Stimulated activated CD4-positive, alpha-beta T cell treated with anti-CD3 and anti-CD28 coated beads, Interleukin-15, amount 100 ng/mL, for 24 hours (primary cell): ENCODE results near the gene BPTF.
"Not testable (repeated sequence)": the region's sequence is repeated elsewhere in the genome, so short reads cannot be mapped to it uniquely, and the experiment has no call there.

Source experiments
- DNase-seq: peaks from one replicate; pipeline ENCODE4 v3.0.0-alpha.2; 2020

Gene BPTF, protein sequence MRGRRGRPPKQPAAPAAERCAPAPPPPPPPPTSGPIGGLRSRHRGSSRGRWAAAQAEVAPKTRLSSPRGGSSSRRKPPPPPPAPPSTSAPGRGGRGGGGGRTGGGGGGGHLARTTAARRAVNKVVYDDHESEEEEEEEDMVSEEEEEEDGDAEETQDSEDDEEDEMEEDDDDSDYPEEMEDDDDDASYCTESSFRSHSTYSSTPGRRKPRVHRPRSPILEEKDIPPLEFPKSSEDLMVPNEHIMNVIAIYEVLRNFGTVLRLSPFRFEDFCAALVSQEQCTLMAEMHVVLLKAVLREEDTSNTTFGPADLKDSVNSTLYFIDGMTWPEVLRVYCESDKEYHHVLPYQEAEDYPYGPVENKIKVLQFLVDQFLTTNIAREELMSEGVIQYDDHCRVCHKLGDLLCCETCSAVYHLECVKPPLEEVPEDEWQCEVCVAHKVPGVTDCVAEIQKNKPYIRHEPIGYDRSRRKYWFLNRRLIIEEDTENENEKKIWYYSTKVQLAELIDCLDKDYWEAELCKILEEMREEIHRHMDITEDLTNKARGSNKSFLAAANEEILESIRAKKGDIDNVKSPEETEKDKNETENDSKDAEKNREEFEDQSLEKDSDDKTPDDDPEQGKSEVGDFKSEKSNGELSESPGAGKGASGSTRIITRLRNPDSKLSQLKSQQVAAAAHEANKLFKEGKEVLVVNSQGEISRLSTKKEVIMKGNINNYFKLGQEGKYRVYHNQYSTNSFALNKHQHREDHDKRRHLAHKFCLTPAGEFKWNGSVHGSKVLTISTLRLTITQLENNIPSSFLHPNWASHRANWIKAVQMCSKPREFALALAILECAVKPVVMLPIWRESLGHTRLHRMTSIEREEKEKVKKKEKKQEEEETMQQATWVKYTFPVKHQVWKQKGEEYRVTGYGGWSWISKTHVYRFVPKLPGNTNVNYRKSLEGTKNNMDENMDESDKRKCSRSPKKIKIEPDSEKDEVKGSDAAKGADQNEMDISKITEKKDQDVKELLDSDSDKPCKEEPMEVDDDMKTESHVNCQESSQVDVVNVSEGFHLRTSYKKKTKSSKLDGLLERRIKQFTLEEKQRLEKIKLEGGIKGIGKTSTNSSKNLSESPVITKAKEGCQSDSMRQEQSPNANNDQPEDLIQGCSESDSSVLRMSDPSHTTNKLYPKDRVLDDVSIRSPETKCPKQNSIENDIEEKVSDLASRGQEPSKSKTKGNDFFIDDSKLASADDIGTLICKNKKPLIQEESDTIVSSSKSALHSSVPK (N-terminal part only)

DNA sequence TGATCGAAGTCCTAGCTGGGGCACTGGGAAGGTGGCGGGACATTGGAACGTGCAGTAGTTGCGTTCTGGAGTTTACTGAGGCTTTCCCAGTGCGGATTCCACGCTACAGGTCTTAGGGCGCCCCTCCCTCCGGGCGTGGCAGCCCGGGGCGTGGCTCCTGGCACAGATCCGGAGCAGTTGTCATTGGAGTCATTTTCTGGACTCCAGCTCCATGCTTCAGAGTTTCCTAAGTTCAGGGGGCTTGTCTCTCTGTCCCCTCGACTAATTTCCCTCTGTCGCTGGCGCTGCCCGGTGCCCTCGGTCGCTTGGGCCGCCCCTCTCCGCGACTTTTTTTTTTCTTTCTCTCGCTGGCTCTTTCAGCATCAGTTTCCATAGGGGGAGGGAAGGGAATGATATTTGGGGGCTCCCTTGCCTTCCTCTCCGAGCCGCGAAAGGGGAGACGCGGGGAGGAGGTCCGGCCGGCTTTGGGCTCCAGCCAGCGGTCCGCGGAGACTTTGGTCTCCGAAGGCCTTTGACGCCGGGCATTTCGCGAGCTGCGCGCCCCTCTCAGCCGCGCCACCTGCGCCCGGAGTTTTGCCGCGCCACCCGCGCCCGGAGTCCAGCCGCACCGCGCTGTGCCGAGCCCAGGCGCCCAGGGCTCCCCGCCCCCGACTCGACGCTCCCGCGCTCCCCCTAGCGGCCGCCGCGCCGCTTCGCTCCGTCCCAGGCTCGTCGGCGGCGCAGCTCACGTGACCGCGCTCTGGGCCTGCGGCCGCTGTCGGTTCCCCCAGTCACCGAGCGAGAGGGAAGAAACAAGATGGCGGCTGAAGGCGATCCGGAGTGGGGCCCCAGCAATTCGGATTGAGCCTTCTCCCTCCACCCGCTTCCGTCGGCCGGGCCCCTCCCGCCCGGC lies at the start of gene BPTF:
BPTF (plus strand) TSS at position 769 of the 892 bp plus-strand sequence. CDS start 222 bp downstream, outside the sequence.
- peak; percentile 93 for DNase-seq

DNA sequence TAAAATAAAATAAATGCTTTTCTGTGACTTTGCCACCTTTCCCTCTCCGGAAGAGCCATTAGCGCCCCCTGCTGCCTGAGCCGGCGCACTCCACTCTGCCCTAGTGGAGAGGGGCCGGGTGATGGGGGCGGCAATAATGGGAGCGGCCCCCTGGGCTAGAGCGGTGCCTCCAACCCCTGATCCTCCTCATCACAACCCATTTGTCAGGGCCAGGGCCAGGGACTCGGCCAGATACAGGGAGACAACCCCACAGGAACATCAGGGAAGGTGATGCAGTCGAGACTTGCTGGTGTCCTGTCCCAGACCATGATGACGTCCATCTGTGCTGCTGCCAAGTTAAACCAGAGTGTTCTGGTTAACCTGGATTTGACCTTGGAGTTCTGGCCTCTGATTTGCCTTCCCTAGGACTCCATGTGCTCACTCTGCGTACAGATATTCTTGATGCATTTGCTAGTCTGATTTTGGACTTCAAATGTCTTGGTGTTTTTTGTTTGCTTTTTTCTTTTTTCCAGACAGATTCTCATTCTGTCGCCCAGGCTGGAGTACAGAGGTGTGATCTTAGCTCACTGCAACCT lies 46.1 kb upstream of the BPTF start:
- DNase-seq, result peak; percentile 39

DNA sequence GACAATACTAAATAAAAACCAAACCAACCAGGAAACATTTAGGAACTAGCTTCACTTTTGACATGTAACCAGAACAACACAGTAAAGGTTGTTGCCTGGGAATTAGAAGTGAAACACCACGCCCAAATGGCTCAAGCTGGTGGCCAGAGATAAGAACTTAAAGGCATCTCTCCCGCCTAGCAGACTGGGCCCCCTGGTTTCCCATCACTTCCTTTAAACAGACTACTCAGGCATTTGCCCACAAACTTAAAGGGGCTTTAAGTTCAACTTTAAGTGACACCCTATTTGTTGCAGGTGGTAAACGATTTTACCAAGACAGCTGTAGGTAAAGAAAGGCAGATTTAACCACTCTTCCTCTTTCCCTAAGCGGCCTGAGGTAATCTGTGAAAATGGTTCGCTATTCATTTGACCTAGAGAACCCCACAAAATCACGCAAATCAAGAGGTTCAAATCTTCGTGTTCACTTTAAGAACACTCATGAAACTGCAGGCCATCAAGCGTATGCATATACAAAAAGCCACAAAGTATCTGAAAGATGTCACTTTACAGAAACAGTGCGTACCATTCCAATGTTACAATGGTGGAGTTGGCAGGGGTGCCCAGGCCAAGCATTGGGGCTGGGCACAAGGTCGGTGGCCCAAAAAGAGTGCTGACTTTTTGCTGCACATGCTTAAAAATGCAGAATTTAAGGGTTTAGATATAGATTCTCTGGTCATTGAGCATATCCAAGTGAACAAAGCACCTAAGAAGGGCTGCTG lies 40.8 kb upstream of the BPTF start:
- DNase-seq, result no peak

DNA sequence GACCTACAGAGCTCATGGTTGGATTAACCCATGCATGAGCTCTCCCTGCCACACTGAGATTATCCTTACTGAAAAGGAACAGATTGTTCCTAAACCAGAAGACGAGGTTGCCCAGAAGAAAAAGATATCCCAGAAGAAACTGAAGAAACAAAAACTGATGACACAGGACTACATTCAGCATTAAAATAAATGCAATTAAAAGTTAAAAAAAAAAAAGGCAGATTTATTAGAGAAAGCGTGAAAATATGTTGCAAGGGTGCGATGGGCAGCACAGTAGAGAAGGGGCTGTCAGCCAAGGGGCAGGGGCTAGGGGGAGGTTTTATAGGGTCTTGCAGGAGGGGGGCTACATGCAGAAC lies 40.2 kb upstream of the BPTF start:
- DNase-seq, result no peak

DNA sequence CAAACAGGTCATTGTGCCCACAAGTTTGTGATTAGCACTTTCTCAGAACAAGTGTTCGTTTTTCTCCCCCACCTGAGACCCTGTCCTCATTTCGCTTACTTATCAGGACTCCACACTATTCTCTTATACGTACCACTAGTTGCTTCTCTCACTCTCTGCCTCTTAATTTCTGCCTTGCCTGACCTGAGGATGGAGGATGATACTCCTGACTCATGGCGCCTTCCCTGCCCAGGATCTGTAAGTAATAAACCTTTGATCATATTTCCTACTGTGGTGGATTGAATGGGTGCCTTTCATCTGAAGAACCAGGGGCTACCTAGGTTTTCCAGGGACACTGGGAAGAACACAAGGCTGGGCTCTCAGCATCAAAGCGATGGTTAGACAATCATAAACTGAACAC lies 39.8 kb upstream of the BPTF start:
- DNase-seq, result no peak

DNA sequence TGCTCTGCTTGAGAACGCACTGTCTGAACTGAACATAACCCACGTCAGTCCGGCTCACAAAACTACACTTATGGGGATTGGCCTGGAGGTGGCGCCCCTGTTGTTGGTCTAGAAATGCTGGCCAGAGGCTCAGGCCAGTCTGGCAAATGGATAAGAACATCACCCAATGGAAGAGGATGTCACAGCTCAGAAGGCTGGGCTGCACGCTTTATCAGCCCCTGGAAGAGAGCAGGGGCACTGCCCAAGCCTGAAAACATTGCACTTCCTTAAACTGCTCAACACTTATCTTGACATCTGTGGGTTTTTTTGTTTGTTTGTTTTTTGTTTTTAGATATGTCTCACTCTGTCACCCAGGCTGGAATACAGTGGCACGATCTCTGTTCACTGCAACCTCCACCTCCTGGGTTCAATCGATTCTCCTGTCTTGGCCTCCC lies 24.8 kb upstream of the BPTF start:
- peak; percentile 69 for DNase-seq

DNA sequence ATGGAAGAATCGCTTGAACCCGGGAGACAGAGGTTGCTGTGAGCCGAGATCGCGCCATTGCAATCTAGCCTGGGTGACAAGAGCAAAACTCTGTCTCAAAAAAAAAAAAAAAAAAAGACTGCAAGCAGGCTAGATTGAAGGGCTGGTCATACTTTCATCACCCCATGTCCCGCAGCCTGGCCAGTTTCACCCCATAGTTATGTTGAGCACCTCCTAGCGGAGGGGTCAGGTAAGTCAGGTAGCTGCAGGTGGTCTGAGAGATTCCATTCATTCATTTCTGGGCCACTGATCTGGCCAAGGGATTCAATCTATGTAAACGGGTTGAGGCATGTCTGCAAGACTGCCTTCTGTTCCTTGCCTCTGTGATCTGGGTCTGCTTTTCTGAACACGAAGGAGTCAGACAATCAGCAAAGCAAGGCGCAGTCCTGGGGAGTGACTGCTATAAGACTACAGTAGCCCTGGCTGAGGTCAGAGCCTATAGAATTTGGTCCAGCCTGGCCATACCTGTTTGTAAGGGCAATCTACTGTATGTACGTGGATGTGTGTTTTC lies 23.6 kb upstream of the BPTF start:
- no peak for DNase-seq

DNA sequence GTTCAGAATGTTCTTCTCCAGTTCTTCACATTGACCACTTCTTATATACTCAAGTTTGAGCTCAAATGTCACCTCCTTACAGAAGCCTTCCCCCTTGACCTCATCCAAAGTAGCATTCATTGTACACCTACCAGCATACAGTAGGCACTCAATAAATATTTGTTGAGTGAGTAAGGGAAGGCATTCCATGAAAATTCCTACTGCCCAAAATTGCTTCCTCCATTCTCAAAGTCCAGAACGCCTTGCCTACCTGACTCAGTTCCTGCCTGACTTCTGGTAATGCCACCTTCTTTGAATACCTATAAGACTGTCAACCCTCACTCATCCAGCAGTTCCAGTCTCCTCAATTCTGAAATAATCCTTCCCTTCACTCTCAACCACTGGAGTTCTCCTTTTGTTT lies 14.8 kb upstream of the BPTF start:
- no peak for DNase-seq

DNA sequence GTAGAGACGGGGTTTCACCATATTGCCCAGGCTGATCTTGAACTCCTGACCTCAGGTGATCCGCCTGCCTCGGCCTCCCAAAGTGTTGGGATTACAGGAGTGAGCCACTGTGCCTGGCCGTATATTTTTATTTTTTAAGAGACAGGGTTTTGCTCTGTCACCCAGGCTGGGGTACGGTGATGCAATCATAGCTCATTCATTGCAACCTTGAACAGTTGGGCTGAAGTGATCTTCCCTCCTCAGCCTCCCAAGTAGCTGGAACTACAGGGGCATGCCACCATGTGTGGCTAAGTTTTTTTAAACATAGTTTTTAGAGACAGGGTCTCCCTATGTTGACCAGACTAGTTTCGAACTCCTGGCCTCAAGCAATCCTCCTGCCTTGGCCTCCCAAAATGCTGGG lies 12.9 kb upstream of the BPTF start:
- DNase-seq, result not testable (repeated sequence)

DNA sequence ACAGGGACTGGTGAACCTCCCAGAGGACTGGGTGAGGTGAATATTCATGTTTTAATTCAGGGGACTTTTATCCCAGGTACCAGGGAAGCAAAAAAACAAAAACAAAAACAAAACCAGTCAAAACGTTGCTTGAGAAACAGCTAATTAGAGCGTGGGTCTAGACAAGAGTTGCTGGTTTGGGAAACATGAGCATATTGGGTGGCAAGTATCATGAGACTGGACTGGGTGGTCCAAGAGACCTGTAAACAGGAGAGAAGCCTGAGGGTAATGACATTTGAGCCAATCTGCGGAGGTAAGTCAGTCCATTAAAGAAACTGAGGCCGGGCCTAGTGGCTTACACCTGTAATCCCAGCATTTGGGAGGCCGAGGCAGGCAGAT lies 11.5 kb upstream of the BPTF start:
- no peak for DNase-seq

DNA sequence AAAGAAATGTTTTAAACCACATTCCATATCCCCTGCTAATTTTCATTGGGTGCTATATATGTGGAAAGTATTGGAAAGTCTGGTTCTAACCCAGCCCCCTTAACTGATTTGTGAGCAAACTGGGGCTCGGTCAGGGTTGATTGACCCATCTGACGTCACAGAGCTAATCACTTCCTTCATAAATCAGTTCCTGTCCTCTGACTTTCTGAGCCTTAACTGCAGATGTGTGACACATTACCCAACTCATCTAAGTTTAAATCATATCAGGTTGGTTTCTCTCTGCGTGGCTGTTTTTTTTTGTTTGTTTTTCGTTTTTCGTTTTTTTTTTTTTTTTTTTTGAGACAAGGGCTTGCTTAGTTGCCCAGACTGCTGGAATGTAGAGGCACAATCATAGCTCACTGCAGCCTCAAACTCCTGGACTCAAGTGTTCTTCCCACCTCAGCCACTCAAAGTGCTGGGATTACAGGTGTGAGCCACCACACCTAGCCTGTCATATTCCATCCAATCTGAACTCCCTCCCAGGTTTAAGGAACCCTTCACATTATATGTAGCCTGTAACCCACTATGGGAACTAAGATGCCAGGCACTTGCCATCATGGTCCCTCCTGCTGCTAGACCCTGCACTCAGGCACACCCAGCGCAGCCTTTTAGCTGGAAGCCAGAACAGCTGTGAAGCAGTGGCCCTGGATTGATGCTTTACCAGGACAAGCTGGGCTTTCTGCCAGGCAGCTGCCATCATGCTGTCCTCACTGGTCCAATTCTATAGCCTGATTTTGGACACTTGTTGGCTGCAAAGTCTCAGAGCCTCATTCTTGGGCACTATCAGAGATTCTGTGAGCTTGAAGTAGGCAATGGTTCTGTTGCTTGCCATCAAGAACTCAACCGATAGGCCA lies 6.9 kb upstream of the BPTF start:
- no peak for DNase-seq

DNA sequence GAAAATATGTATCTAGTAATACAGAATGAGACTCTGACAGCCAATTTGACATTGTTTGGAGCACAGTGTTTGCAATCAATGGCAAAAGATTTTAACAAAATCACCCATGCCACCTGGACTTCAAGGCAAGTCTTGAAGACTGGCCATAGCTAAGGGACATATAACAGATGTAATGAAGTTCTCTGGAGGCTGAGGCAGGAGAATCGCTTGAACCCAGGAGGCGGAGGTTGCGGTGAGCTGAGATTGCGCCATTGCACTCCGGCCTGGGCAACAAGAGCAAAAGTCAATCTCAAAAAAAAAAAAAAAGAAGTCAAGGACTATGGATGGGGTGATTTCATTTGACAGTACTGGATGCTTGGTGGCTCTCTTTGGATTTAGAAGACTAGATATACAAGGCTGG lies 5.6 kb upstream of the BPTF start:
- no peak for DNase-seq

DNA sequence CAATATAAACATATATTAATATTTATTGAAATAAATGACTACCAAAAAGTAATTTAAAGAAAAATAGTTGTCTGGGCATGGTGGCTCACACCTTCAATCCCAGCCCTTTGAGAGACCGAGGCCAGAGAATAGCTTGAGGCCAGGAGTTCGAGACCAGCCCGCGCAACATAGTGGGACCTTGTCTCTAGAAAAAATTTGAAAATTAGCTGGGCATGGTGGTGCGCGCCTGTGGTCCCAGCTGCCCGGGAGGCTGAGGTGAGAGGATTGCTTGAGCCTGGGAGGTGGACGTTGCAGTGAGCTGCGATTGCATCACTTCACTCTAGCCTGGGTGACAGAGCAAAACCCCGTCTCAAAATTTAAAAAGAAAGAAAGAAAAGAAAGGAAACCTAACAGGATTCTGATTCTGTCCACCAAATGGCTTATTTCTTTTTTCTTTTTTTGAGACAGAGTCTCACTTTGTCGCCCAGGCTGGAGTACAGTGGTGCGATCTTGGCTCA lies 3.4 kb upstream of the BPTF start:
- DNase-seq, result no peak

DNA sequence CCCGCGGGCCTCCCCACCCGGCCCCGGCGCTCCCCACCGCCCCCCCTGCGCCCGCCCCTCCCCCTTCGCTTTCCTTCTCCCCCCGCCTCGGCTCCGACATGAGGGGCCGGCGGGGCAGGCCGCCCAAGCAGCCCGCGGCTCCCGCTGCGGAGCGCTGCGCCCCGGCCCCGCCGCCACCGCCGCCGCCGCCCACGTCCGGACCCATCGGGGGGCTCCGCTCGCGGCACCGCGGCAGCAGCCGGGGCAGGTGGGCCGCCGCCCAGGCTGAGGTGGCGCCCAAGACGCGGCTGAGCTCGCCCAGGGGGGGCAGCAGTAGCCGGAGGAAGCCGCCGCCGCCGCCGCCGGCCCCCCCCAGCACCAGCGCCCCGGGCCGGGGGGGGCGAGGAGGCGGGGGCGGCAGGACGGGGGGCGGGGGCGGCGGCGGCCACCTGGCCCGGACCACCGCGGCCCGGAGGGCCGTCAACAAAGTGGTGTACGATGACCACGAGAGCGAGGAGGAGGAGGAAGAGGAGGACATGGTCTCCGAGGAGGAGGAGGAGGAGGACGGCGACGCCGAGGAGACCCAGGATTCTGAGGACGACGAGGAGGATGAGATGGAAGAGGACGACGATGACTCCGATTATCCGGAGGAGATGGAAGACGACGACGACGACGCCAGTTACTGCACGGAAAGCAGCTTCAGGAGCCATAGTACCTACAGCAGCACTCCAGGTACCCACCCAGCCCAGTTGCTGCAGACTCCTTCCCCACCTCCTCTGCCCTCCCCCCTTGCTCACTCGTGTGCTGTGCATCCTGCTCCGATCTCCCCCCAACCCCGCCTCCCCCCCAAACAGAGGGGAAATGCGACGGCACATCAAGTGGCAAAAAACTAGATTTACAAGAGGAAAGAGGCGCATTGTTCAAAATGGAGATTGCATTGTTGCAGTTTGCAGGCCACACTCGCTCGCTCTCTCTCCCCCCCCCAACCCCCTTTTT lies 611 bp downstream of the BPTF start:
- peak; percentile 54 for DNase-seq

DNA sequence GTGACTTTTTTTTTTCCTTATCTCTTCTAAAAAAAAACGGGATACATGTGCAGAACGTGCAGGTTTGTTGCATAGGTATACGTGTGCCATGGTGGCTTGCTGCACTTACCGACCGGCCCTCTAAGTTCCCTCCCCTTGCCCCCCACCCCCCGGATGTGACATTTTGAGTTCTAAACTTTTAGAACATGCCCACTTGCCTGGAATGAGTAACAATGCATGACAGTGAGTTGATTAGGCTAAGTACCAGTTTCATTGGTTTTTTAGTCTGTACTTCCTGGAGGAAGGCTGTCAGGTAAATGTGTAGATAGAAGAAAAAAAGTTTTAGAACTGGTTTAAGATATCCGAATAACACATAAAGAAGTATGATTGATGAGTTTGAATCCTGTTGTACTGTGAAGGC lies 4.0 kb downstream of the BPTF start:
- peak; percentile 68 for DNase-seq

DNA sequence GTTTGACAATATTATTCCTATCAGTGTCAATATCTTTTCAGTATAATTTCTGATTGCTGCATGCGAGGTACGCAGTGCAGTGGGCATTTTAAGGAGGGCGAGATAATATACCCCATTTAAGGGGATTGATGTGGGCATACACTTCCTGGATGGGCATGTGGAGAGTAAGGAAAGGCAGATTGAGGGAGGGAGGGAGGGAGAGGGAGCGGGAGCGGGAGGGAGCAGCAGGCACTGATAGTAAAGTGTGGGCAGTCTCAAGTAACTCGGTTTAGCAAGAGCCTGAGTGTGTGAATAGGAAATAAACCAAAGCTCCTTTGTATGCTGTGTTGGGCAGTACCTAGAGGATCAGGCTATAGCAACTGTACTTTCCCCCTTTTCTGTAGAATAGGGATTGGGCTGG lies 5.1 kb downstream of the BPTF start:
- no peak for DNase-seq

DNA sequence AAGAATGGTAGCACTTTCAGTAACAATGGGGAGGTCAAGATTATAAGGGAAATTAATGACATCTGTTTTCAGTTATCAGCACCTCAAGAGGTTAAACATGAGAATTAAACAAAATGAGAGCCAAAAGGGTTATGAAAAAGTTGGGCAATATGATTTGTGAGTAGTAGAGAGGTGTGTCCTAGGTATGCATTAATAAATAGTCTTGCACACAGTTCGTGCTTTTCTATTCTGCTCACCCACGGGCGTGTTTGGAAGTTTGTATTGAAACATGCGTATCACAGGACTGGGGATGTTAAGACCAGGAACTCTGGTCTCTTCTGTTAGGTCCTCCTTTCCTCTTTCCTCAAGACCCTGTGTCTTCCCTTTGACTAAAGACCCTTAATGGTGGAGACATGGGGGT lies 6.0 kb downstream of the BPTF start:
- DNase-seq, result no peak

DNA sequence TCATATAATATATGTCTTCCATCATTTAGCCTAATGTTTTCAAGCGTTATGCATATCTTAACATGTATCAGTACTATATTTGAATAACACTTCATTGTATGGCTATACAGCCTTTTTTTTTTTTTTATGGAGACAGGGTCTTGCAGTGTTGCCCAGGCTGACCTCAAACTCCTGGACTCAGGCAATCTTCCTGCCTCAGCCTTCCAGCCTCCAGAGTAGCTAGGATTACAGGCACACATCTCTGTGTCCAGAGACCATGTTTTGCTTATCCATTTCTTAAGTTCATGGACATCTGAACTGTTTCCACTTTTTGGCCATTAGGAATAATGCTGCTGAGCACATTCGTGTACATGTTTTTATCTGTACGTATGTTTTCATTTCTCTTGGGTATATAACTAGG lies 7.8 kb downstream of the BPTF start:
- DNase-seq, result no peak
